WTC11 (cell line): ENCODE results near the gene COL4A2. TPM values are rescaled to one million over a fixed set of nuclear protein-coding genes. Genes with fewer than 3 reads are reported as not detected.

ENCODE experiments used
- ATAC-seq: fragments of 200-7000 bp; cut with Tn5 transposase; 2 replicates; pipeline ENCODE4 v1.10.0; 2021; ENCODE audit warnings: mild to moderate bottlenecking, moderate library complexity
- CTCF ChIA-PET: fragments of 300-600 bp; sonication (Branson Sonifier 250); formaldehyde crosslinking; loops from one replicate; lab custom pipeline; 2021; ENCODE audit warnings: antibody characterized with exemption; lab: Charles Lee
- POLR2A ChIA-PET: fragments of 350-600 bp; sonication (Branson Sonifier 250); formaldehyde crosslinking; loops from one replicate; lab custom pipeline; 2021; ENCODE audit warnings: antibody characterized with exemption; lab: Charles Lee
- DNase-seq: peaks from one replicate; pipeline ENCODE4 v3.0.0; 2021; ENCODE audit warnings: low spot score
- H3K27ac Mint-ChIP-seq: 2 replicates; pipeline ENCODE4 v1.8.0; 2021; ENCODE audit warnings: mixed read lengths
- H3K27me3 Mint-ChIP-seq: 2 replicates; pipeline ENCODE4 v1.8.0; 2021; ENCODE audit warnings: low read depth, mild to moderate bottlenecking, moderate library complexity, mixed read lengths
- H3K36me3 Mint-ChIP-seq: 2 replicates; pipeline ENCODE4 v1.8.0; 2021; ENCODE audit warnings: mixed read lengths
- H3K4me1 Mint-ChIP-seq: 2 replicates; pipeline ENCODE4 v1.8.0; 2022; ENCODE audit warnings: mixed read lengths
- H3K4me3 Mint-ChIP-seq: 2 replicates; pipeline ENCODE4 v1.8.0; 2021; ENCODE audit warnings: mild to moderate bottlenecking, moderate library complexity, mixed read lengths
- H3K9me3 Mint-ChIP-seq: 2 replicates; pipeline ENCODE4 v1.8.0; 2021; ENCODE audit warnings: mixed read lengths
- AFF4 ChIP-seq: sonication (generic); formaldehyde crosslinking; IDR thresholded peaks from 2 replicates; pipeline ENCODE4 v1.8.1; 2023; ENCODE audit warnings: mild to moderate bottlenecking, missing genetic modification reagents, borderline replicate concordance
- AR ChIP-seq: fragments of 250-450 bp; sonication (Bioruptor Pico); IDR thresholded peaks from 2 replicates; pipeline ENCODE4 v1.9.0; 2021; ENCODE audit warnings: mild to moderate bottlenecking
- E2F1 ChIP-seq: sonication (generic); formaldehyde crosslinking; IDR thresholded peaks from 2 replicates; pipeline ENCODE4 v1.8.0; 2022; ENCODE audit warnings: mild to moderate bottlenecking, missing genetic modification reagents
- ETV6 ChIP-seq: sonication (generic); formaldehyde crosslinking; IDR thresholded peaks from 2 replicates; pipeline ENCODE4 v1.8.1; 2022; ENCODE audit warnings: mild to moderate bottlenecking, missing genetic modification reagents
- FOXJ3 ChIP-seq: sonication (generic); formaldehyde crosslinking; IDR thresholded peaks from 2 replicates; pipeline ENCODE4 v1.9.0; 2021; ENCODE audit warnings: missing genetic modification reagents, mild to moderate bottlenecking, borderline replicate concordance
- IRF2 ChIP-seq: sonication (generic); formaldehyde crosslinking; IDR thresholded peaks from 2 replicates; pipeline ENCODE4 v1.8.0; 2022; ENCODE audit warnings: low read depth, missing genetic modification reagents, borderline replicate concordance
- NR3C1 ChIP-seq: sonication (generic); formaldehyde crosslinking; conservative IDR thresholded peaks from 2 replicates; pipeline ENCODE4 v1.8.1; 2023; ENCODE audit warnings: low read depth, mild to moderate bottlenecking, missing genetic modification reagents
- ZBTB43 ChIP-seq: sonication (generic); formaldehyde crosslinking; IDR thresholded peaks from 2 replicates; pipeline ENCODE4 v1.8.1; 2023; ENCODE audit warnings: mild to moderate bottlenecking, missing genetic modification reagents
- ZNF121 ChIP-seq: sonication (generic); formaldehyde crosslinking; IDR thresholded peaks from 2 replicates; pipeline ENCODE4 v1.8.0; 2023; ENCODE audit warnings: missing genetic modification reagents
- ZNF219 ChIP-seq: sonication (generic); formaldehyde crosslinking; IDR thresholded peaks from 2 replicates; pipeline ENCODE4 v1.8.0; 2023; ENCODE audit warnings: missing genetic modification reagents, mild to moderate bottlenecking, borderline replicate concordance
- ZNF281 ChIP-seq: sonication (generic); formaldehyde crosslinking; IDR thresholded peaks from 2 replicates; pipeline ENCODE4 v1.8.0; 2023; ENCODE audit warnings: mild to moderate bottlenecking, missing genetic modification reagents
- ZNF396 ChIP-seq: fragments of 250-450 bp; sonication (Bioruptor Pico); IDR thresholded peaks from 2 replicates; pipeline ENCODE4 v1.8.0; 2021; ENCODE audit warnings: mild to moderate bottlenecking, moderate library complexity, borderline replicate concordance
- total RNA-seq: library from RNA; stranded (reverse); gene quantifications from 3 replicates; pipeline ENCODE4 v1.2.3, GENCODE V29; 2021
- TF ChIP-seq, protein P1 (sequence below): sonication (generic); formaldehyde crosslinking; IDR thresholded peaks from 2 replicates; pipeline ENCODE4 v1.8.0; 2022; ENCODE audit warnings: missing genetic modification reagents
- TF ChIP-seq, protein P2 (sequence below): sonication (generic); formaldehyde crosslinking; IDR thresholded peaks from 2 replicates; pipeline ENCODE4 v1.8.1; 2023; ENCODE audit warnings: mild to moderate bottlenecking, missing genetic modification reagents, moderate library complexity

Gene COL4A2
- total RNA-seq, 1 experiment from 2014 or later, result 109 TPM

- no peak for DNase-seq
- Mint-ChIP-seq H3K4me1 (no peaks in the 10 kb centered on the region), H3K27ac (no peak overlapping the region), H3K9me3 (no peaks in the 10 kb centered on the region), H3K27me3 (no peaks in the 10 kb centered on the region), H3K36me3 (no peaks in the 10 kb centered on the region; the same call in 1 of the 2 replicates), H3K4me3 (no peak overlapping the region)
- ChIA-PET POLR2A (no interaction called here), CTCF (interaction anchor here (1.3 kb wide), 1 partner anchor 10 kb away, joined by 4 read pairs; no protein-coding TSS in a partner anchor)
- TF ChIP-seq E2F1 (CRISPR knock-in tag) (no peak), IRF2 (no peak), ZNF121 (CRISPR knock-in tag) (no peak), ZNF396 (CRISPR knock-in tag) (no peak), ETV6 (CRISPR knock-in tag) (no peak), FOXJ3 (CRISPR knock-in tag) (no peak)
- TF ChIP-seq, protein P1, sequence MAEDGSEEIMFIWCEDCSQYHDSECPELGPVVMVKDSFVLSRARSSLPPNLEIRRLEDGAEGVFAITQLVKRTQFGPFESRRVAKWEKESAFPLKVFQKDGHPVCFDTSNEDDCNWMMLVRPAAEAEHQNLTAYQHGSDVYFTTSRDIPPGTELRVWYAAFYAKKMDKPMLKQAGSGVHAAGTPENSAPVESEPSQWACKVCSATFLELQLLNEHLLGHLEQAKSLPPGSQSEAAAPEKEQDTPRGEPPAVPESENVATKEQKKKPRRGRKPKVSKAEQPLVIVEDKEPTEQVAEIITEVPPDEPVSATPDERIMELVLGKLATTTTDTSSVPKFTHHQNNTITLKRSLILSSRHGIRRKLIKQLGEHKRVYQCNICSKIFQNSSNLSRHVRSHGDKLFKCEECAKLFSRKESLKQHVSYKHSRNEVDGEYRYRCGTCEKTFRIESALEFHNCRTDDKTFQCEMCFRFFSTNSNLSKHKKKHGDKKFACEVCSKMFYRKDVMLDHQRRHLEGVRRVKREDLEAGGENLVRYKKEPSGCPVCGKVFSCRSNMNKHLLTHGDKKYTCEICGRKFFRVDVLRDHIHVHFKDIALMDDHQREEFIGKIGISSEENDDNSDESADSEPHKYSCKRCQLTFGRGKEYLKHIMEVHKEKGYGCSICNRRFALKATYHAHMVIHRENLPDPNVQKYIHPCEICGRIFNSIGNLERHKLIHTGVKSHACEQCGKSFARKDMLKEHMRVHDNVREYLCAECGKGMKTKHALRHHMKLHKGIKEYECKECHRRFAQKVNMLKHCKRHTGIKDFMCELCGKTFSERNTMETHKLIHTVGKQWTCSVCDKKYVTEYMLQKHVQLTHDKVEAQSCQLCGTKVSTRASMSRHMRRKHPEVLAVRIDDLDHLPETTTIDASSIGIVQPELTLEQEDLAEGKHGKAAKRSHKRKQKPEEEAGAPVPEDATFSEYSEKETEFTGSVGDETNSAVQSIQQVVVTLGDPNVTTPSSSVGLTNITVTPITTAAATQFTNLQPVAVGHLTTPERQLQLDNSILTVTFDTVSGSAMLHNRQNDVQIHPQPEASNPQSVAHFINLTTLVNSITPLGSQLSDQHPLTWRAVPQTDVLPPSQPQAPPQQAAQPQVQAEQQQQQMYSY (CRISPR knock-in tag), result no peak
- no peak for ATAC-seq
These were observed 22.2 kb upstream of the COL4A2 start for GRCh38 chr13:110284779-110285484.

DNA sequence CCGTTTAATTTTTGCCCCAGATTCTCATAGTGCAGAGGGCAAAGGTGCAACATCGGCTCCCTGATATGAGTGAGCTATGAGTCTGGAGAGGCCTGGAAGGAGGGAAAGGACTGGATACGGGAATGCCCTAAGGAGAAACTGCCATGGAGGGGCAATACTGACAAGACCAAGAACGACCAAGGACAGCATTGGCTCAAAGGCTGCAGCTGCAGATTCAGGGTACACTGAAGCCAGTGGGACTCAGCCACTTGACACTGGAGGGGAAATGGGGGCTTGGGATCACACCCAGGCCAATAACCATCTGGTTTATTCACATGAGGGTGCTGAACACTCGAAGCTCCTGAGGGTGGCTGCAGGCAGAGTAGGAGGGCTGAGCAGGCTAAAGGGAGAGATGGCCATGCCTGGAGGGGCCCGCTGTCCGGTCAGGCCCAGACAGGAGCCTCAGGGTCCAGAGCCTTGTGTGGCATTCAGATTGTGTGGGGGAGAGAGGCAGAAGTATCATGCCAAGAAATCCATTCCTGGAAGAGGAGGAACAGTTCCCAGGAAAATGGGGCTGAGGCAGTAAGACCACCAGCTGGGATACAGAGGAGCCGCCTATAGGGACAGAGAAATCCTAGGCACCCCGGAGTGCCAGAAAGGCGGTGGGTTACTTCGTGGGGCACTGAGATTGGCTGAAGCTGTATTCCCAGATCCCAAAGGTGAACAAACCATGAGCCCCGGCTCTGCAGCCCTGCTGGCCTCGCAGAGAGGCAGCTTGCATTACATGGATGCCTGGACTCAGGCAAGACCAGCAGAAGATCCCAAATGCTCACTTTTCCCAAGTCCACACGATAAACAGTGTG is 20.9 kb upstream of the COL4A2 start:
- no peaks in the 10 kb centered on the region; the same call in 1 of the 2 replicates for H3K36me3 Mint-ChIP-seq
- no peaks in the 10 kb centered on the region for H3K9me3 Mint-ChIP-seq
- ChIA-PET CTCF (interaction anchor here (0.6 to 1.9 kb wide), 3 partner anchors 39 to 199 kb away, joined by 3 to 6 read pairs (median 5); no protein-coding TSS in a partner anchor), POLR2A (no interaction called here)
- no peaks in the 10 kb centered on the region for H3K4me1 Mint-ChIP-seq
- DNase-seq, result no peak
- H3K4me3 Mint-ChIP-seq, result no peak overlapping the region
- H3K27me3 Mint-ChIP-seq, result no peaks in the 10 kb centered on the region
- TF ChIP-seq ZBTB43 (CRISPR knock-in tag) (no peak), ZNF219 (no peak), NR3C1 (no peak), AR (CRISPR knock-in tag) (no peak), AFF4 (no peak), ZNF281 (CRISPR knock-in tag) (no peak)
- TF ChIP-seq, protein P2, sequence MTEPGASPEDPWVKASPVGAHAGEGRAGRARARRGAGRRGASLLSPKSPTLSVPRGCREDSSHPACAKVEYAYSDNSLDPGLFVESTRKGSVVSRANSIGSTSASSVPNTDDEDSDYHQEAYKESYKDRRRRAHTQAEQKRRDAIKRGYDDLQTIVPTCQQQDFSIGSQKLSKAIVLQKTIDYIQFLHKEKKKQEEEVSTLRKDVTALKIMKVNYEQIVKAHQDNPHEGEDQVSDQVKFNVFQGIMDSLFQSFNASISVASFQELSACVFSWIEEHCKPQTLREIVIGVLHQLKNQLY (CRISPR knock-in tag), result no peak
- no peak overlapping the region for H3K27ac Mint-ChIP-seq
- ATAC-seq, result no peak
